Measurements from ENCODE around the gene TXNL1. TPM values are rescaled to one million over a fixed set of nuclear protein-coding genes. Genes with fewer than 3 reads are reported as not detected.

TXNL1 gene
- total and polyA plus RNA-seq, 2 of the 8 experiments (the other 6 are each of a cell fraction or from before 2014, with no cell fraction given), result 35.1 to 85.8 TPM

- Histone ChIP-seq H3K4me1 (replicated peaks in 1 of 4; ENCODE audit: control insufficient read depth in 3 of 4, insufficient read depth in 4 of 4, low read length in 3 of 4) (peaks cover 0 to 1% (median 0%) of the 10 kb centered on the region in 4 experiments; a peak in 1 of 7 replicates), H3K36me3 (ENCODE audit: control insufficient read depth in 2 of 4, insufficient read depth in 4 of 4, low read length in 3 of 4) (no peaks in the 10 kb centered on the region), H3K14ac (ENCODE audit: insufficient read length) (no peak overlapping the region), H2BK5ac (ENCODE audit: low read depth, low read length) (no peak overlapping the region), H4K91ac (replicated peaks; ENCODE audit: insufficient read length, low read length) (no peak overlapping the region), H2BK20ac (ENCODE audit: low read length) (no peak overlapping the region), H3K4me3 (ENCODE audit: extremely low read depth in 1 of 4, insufficient read depth in 2 of 4, low read depth in 3 of 4, low read length in 4 of 4) (no peak overlapping the region), H2BK15ac (ENCODE audit: low read length) (no peak overlapping the region), H2BK120ac (replicated peaks; ENCODE audit: low read depth, low read length) (no peak overlapping the region), H3K4me2 (ENCODE audit: insufficient read depth in 1 of 2, low read depth in 2 of 2, low read length in 2 of 2) (no peak overlapping the region), H3K27ac (ENCODE audit: low read depth, low read length) (no peak overlapping the region), H2BK12ac (ENCODE audit: low read depth, low read length) (no peak overlapping the region), H3K9me3 (ENCODE audit: insufficient read depth in 2 of 2, low read depth in 1 of 2, low read length in 1 of 2) (no peaks in the 10 kb centered on the region), H4K5ac (ENCODE audit: insufficient read length, low read depth, low read length) (no peak overlapping the region), H2AFZ (ENCODE audit: low read length) (no peak overlapping the region), H3K4ac (replicated peaks; ENCODE audit: insufficient read length, low read depth, low read length) (no peak overlapping the region), H3K56ac (replicated peaks; ENCODE audit: insufficient read length, low read depth, low read length) (no peak overlapping the region), H4K8ac (ENCODE audit: extremely low read depth, insufficient read depth, low read length) (no peak overlapping the region), H3K9ac (replicated peaks in 1 of 4; ENCODE audit: extremely low read depth in 1 of 4, low read depth in 3 of 4, low read length in 3 of 4) (no peak overlapping the region), H3K79me1 (ENCODE audit: low read depth, low read length) (peaks cover 4% of the 10 kb centered on the region; the same call in 1 of the 2 replicates), H3K79me2 (ENCODE audit: control insufficient read depth in 1 of 2, insufficient read depth in 2 of 2, low read length in 2 of 2) (peaks cover 0 to 4% of the 10 kb centered on the region in 2 experiments; a peak in 2 of 4 replicates), H3K27me3 (replicated peaks in 1 of 4; ENCODE audit: control insufficient read depth in 3 of 4, extremely low read depth in 1 of 4, insufficient read depth in 3 of 4, low read length in 3 of 4) (no peaks in the 10 kb centered on the region), H3K18ac (ENCODE audit: extremely low read depth, low read length) (no peak overlapping the region), H3K23ac (ENCODE audit: insufficient read length) (no peak overlapping the region), H4K20me1 (replicated peaks in 1 of 2; ENCODE audit: control insufficient read depth in 1 of 2, insufficient read depth in 2 of 2, low read length in 2 of 2) (peaks cover 0 to 4% of the 10 kb centered on the region in 2 experiments), H3K23me2 (ENCODE audit: low read depth, low read length) (peaks cover 9% of the 10 kb centered on the region), H2AK5ac (ENCODE audit: low read depth, low read length) (no peak overlapping the region)
- CTCF ChIA-PET (ENCODE audit: partially characterized antibody), result interaction anchor here (0.7 to 1.4 kb wide), 2 partner anchors 8 to 40 kb away, joined by 3 to 4 read pairs; no protein-coding TSS in a partner anchor
- DNase-seq (ENCODE audit: low read depth in 1 of 2, low spot score in 2 of 2), result no peak
- POLR2A ChIA-PET (ENCODE audit: partially characterized antibody), result interaction anchor here (2.0 kb wide), 1 partner anchor 9 kb away, joined by 7 read pairs; the partner anchor contains the start of gene TXNL1
- no peak for FAIRE-seq
- TF ChIP-seq ATF2 (IDR thresholded peaks at IDR 0.05; ENCODE audit: low read length), result no peak
- no peak for TF ChIP-seq MAX (IDR thresholded peaks at IDR 0.05)
- TF ChIP-seq PHF8 (conservative IDR thresholded peaks at IDR 0.05; ENCODE audit: low read depth, low read length), result no peak
These were observed 8.7 kb upstream of the TXNL1 start for GRCh38 chr18:56647071-56647470.

Measured in H1 (cell line).